ENCODE measurements around the gene PHGDH. TPM values are rescaled to one million over a fixed set of nuclear protein-coding genes. Genes with fewer than 3 reads are reported as not detected.

PHGDH gene
- total RNA-seq, 1 experiment from 2014 or later, result 499 TPM

GRCh38 chr1:119673171-119673940, 38.4 kb upstream of the PHGDH start:
- BruUV-seq (replicated peaks), result no TSS peak
- Histone ChIP-seq H3K4me1 (ENCODE audit: insufficient read depth, low read length, poor library complexity, severe bottlenecking) (no peaks in the 10 kb centered on the region), H3K4me3 (ENCODE audit: low read depth, low read length, poor library complexity, severe bottlenecking) (no peak overlapping the region), H3K27ac (ENCODE audit: low read depth, low read length, poor library complexity, severe bottlenecking) (no peak overlapping the region), H3K9me3 (ENCODE audit: low read depth, low read length, poor library complexity, severe bottlenecking) (no peaks in the 10 kb centered on the region), H3K36me3 (ENCODE audit: insufficient read depth, low read length, poor library complexity, severe bottlenecking) (no peaks in the 10 kb centered on the region), H3K27me3 (replicated peaks; ENCODE audit: insufficient read depth, low read depth, low read length, poor library complexity) (no peaks in the 10 kb centered on the region)
- intact Hi-C loops (cut with micrococcal nuclease; ENCODE audit: unreplicated experiment), result loop anchor here (10.0 kb wide), 1 partner anchor 389 kb away; no protein-coding TSS in a partner anchor
- POLR2A ChIA-PET (ENCODE audit: low non-redundant PET), result interaction anchor here (1.7 kb wide), 1 partner anchor 39 kb away, joined by 10 read pairs; the partner anchor contains the start of gene PHGDH
- CTCF ChIA-PET, result no interaction called here
- DNase-seq (ENCODE audit: low spot score), result no peak
- TF ChIP-seq, protein P1, sequence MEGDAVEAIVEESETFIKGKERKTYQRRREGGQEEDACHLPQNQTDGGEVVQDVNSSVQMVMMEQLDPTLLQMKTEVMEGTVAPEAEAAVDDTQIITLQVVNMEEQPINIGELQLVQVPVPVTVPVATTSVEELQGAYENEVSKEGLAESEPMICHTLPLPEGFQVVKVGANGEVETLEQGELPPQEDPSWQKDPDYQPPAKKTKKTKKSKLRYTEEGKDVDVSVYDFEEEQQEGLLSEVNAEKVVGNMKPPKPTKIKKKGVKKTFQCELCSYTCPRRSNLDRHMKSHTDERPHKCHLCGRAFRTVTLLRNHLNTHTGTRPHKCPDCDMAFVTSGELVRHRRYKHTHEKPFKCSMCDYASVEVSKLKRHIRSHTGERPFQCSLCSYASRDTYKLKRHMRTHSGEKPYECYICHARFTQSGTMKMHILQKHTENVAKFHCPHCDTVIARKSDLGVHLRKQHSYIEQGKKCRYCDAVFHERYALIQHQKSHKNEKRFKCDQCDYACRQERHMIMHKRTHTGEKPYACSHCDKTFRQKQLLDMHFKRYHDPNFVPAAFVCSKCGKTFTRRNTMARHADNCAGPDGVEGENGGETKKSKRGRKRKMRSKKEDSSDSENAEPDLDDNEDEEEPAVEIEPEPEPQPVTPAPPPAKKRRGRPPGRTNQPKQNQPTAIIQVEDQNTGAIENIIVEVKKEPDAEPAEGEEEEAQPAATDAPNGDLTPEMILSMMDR (conservative IDR thresholded peaks at IDR 0.05; ENCODE audit: low read depth, low read length), result no peak
- no peak for TF ChIP-seq EZH2 (IDR thresholded peaks at IDR 0.05; ENCODE audit: borderline replicate concordance, low read depth, low read length, poor library complexity, severe bottlenecking)

GRCh38 chr1:119674111-119674526, 37.6 kb upstream of the PHGDH start:
- Histone ChIP-seq H3K4me3 (ENCODE audit: low read depth, low read length, poor library complexity, severe bottlenecking) (no peak overlapping the region), H3K9me3 (ENCODE audit: low read depth, low read length, poor library complexity, severe bottlenecking) (no peaks in the 10 kb centered on the region), H3K27me3 (replicated peaks; ENCODE audit: insufficient read depth, low read depth, low read length, poor library complexity) (no peaks in the 10 kb centered on the region), H3K27ac (ENCODE audit: low read depth, low read length, poor library complexity, severe bottlenecking) (no peak overlapping the region), H3K36me3 (ENCODE audit: insufficient read depth, low read length, poor library complexity, severe bottlenecking) (no peaks in the 10 kb centered on the region), H3K4me1 (ENCODE audit: insufficient read depth, low read length, poor library complexity, severe bottlenecking) (peaks cover 5% of the 10 kb centered on the region)
- TF ChIP-seq EZH2 (IDR thresholded peaks at IDR 0.05; ENCODE audit: borderline replicate concordance, low read depth, low read length, poor library complexity, severe bottlenecking), result no peak
- TF ChIP-seq, protein P1 (conservative IDR thresholded peaks at IDR 0.05; ENCODE audit: low read depth, low read length), result no peak
- no peak for DNase-seq (ENCODE audit: low spot score)
- BruUV-seq (replicated peaks), result no TSS peak
- ChIA-PET CTCF (interaction anchor here (1.5 to 2.7 kb wide), 2 partner anchors 26 to 60 kb away, joined by 6 to 17 read pairs; partner anchors contain the start of gene ZNF697), POLR2A (ENCODE audit: low non-redundant PET) (interaction anchor here (1.7 kb wide), 1 partner anchor 38 kb away, joined by 10 read pairs; the partner anchor contains the start of gene PHGDH)
- intact Hi-C loops (cut with micrococcal nuclease; ENCODE audit: unreplicated experiment), result loop anchor here (2.0 to 10.0 kb wide), 3 partner anchors 39 to 389 kb away; no protein-coding TSS in a partner anchor

- intact Hi-C loops (cut with micrococcal nuclease; ENCODE audit: unreplicated experiment), result loop anchor here (2.0 to 10.0 kb wide), 3 partner anchors 38 to 390 kb away; no protein-coding TSS in a partner anchor
- H3K27me3 ChIP-seq (replicated peaks; ENCODE audit: insufficient read depth, low read depth, low read length, poor library complexity), result no peaks in the 10 kb centered on the region
- no peak for TF ChIP-seq EZH2 (IDR thresholded peaks at IDR 0.05; ENCODE audit: borderline replicate concordance, low read depth, low read length, poor library complexity, severe bottlenecking)
- TF ChIP-seq, protein P1 (conservative IDR thresholded peaks at IDR 0.05; ENCODE audit: low read depth, low read length), result peak; percentile 95
- CTCF ChIA-PET, result interaction anchor here (0.8 to 2.7 kb wide), 9 partner anchors 8 to 64 kb away, joined by 3 to 17 read pairs (median 6); partner anchors contain the start of genes PHGDH and ZNF697
- no peak overlapping the region for H3K27ac ChIP-seq (ENCODE audit: low read depth, low read length, poor library complexity, severe bottlenecking)
- peak; percentile 95 for DNase-seq (ENCODE audit: low spot score)
- no peaks in the 10 kb centered on the region for H3K36me3 ChIP-seq (ENCODE audit: insufficient read depth, low read length, poor library complexity, severe bottlenecking)
- peak overlapping the region; percentile 43 for H3K4me3 ChIP-seq (ENCODE audit: low read depth, low read length, poor library complexity, severe bottlenecking)
- no TSS peak for BruUV-seq (replicated peaks)
- H3K9me3 ChIP-seq (ENCODE audit: low read depth, low read length, poor library complexity, severe bottlenecking), result no peaks in the 10 kb centered on the region
- POLR2A ChIA-PET (ENCODE audit: low non-redundant PET), result interaction anchor here (1.0 to 1.7 kb wide), 2 partner anchors 27 to 37 kb away, joined by 3 to 10 read pairs; partner anchors contain the start of genes PHGDH and ZNF697
- H3K4me1 ChIP-seq (ENCODE audit: insufficient read depth, low read length, poor library complexity, severe bottlenecking), result peaks cover 12% of the 10 kb centered on the region
Measured at GRCh38 chr1:119674835-119675289, 36.9 kb upstream of the PHGDH start.

Data from A673 (cell line).